Prostate gland (tissue), 2 donors: ENCODE measurements around the gene KLHL2.

Experiments used
- POLR2A ChIP-seq: fragments of 450-650 bp; IDR thresholded peaks from one replicate; pipeline ENCODE4 v1.6.1; 2016; ENCODE audit warnings: antibody characterized with exemption, mild to moderate bottlenecking
- POLR2AphosphoS5 ChIP-seq: sonication (generic); formaldehyde crosslinking; IDR thresholded peaks from one replicate; pipeline ENCODE4 v1.6.1; 2017; ENCODE audit warnings: antibody characterized with exemption
- TF ChIP-seq, protein P1 (sequence below), 4 experiments: fragments of 200-600 bp in 2 of 4; fragments of 450-650 bp in 2 of 4; sonication (generic) in 2 of 4; IDR thresholded peaks; 1 replicate in 3 of 4; 2 replicates in 1 of 4; pipeline ENCODE4 v1.5.1; 2016 to 2019; ENCODE audit warnings: antibody characterized with exemption in 4 of 4, mild to moderate bottlenecking in 2 of 4, moderate library complexity in 2 of 4

GRCh38 chr4:165336743-165337142 is 129.4 kb downstream of the KLHL2 start:
- TF ChIP-seq, protein P1, sequence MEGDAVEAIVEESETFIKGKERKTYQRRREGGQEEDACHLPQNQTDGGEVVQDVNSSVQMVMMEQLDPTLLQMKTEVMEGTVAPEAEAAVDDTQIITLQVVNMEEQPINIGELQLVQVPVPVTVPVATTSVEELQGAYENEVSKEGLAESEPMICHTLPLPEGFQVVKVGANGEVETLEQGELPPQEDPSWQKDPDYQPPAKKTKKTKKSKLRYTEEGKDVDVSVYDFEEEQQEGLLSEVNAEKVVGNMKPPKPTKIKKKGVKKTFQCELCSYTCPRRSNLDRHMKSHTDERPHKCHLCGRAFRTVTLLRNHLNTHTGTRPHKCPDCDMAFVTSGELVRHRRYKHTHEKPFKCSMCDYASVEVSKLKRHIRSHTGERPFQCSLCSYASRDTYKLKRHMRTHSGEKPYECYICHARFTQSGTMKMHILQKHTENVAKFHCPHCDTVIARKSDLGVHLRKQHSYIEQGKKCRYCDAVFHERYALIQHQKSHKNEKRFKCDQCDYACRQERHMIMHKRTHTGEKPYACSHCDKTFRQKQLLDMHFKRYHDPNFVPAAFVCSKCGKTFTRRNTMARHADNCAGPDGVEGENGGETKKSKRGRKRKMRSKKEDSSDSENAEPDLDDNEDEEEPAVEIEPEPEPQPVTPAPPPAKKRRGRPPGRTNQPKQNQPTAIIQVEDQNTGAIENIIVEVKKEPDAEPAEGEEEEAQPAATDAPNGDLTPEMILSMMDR (IDR thresholded peaks at IDR 0.05): no peak
- TF ChIP-seq POLR2A: no peak
- TF ChIP-seq POLR2AphosphoS5: no peak
